ENCODE data around the gene UPP2.

GRCh38 chr2:158061763-158062162 lies 39.9 kb upstream of the UPP2 start:
- TF ChIP-seq, protein P1, sequence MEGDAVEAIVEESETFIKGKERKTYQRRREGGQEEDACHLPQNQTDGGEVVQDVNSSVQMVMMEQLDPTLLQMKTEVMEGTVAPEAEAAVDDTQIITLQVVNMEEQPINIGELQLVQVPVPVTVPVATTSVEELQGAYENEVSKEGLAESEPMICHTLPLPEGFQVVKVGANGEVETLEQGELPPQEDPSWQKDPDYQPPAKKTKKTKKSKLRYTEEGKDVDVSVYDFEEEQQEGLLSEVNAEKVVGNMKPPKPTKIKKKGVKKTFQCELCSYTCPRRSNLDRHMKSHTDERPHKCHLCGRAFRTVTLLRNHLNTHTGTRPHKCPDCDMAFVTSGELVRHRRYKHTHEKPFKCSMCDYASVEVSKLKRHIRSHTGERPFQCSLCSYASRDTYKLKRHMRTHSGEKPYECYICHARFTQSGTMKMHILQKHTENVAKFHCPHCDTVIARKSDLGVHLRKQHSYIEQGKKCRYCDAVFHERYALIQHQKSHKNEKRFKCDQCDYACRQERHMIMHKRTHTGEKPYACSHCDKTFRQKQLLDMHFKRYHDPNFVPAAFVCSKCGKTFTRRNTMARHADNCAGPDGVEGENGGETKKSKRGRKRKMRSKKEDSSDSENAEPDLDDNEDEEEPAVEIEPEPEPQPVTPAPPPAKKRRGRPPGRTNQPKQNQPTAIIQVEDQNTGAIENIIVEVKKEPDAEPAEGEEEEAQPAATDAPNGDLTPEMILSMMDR (conservative IDR thresholded peaks at IDR 0.05; ENCODE audit: low read length): no peak
- TF ChIP-seq EZH2phosphoT487 (IDR thresholded peaks at IDR 0.05; ENCODE audit: borderline replicate concordance, low read depth, low read length): no peak

All from OCI-LY7 (cell line).